HFFc6 (cell line): ENCODE measurements around the gene PCGF3. TPM values are rescaled to one million over a fixed set of nuclear protein-coding genes. Genes with fewer than 3 reads are reported as not detected.
"Not testable (repeated sequence)": the region's sequence is repeated elsewhere in the genome, so short reads cannot be mapped to it uniquely, and the experiment has no call there.

ENCODE experiments used
- DNase-seq: peaks from one replicate; pipeline ENCODE4 v3.0.0-alpha.2; 2018
- H3K27ac Mint-ChIP-seq: 2 replicates; pipeline ENCODE4 v1.8.0; 2020; ENCODE audit warnings: mild to moderate bottlenecking, mixed read lengths
- H3K27me3 Mint-ChIP-seq: 2 replicates; pipeline ENCODE4 v1.8.0; 2021; ENCODE audit warnings: mild to moderate bottlenecking, moderate library complexity, mixed read lengths; ENCODE audit not compliant: insufficient read depth
- H3K36me3 Mint-ChIP-seq: 2 replicates; pipeline ENCODE4 v1.8.0; 2021; ENCODE audit warnings: low read depth, mixed read lengths
- H3K4me1 Mint-ChIP-seq: 2 replicates; pipeline ENCODE4 v1.8.0; 2020; ENCODE audit warnings: low read depth, mixed read lengths
- H3K4me3 Mint-ChIP-seq: 2 replicates; pipeline ENCODE4 v1.8.0; 2020; ENCODE audit warnings: mild to moderate bottlenecking, moderate library complexity, mixed read lengths
- H3K9me3 Mint-ChIP-seq: 2 replicates; pipeline ENCODE4 v1.8.0; 2020; ENCODE audit warnings: mild to moderate bottlenecking, mixed read lengths
- CTCF ChIP-seq: fragments of 200-600 bp; sonication (generic); IDR thresholded peaks from 2 replicates; pipeline ENCODE4 v1.5.0; 2021; ENCODE audit warnings: antibody characterized with exemption, mild to moderate bottlenecking
- total RNA-seq, 6 experiments: library from RNA; stranded (reverse); fragmentation: NEBNext Ultra II Directional; extraction: Animal tissue kit (Norgen Biotek cat#: 25700); gene quantifications; 2 replicates in 1 of 6; 3 replicates in 5 of 6; pipeline ENCODE4 v1.2.3, GENCODE V29; 2021

The PCGF3 gene
- total RNA-seq, 6 experiments from 2014 or later = 28.5 to 34.5 (median 30.2) TPM

- no peaks in the 10 kb centered on the region for H3K27me3 Mint-ChIP-seq
- peaks cover 30% of the 10 kb centered on the region for H3K36me3 Mint-ChIP-seq
- H3K4me1 Mint-ChIP-seq = no peaks in the 10 kb centered on the region
- H3K27ac Mint-ChIP-seq = no peak overlapping the region
- peaks cover 5% of the 10 kb centered on the region for H3K9me3 Mint-ChIP-seq
- no peak for TF ChIP-seq CTCF
- no peak for DNase-seq
- no peak overlapping the region for H3K4me3 Mint-ChIP-seq
Measured at GRCh38 chr4:733631-733980, 28.0 kb downstream of the PCGF3 start.

- Mint-ChIP-seq H3K36me3 (peaks cover 30% of the 10 kb centered on the region), H3K27ac (no peak overlapping the region)
Measured at GRCh38 chr4:734075-734474, 28.4 kb downstream of the PCGF3 start.

GRCh38 chr4:734951-735350 lies 29.3 kb downstream of the PCGF3 start:
- Mint-ChIP-seq H3K36me3 (peaks cover 30% of the 10 kb centered on the region), H3K27me3 (no peaks in the 10 kb centered on the region; the same call in 1 of the 2 replicates), H3K4me3 (no peak overlapping the region), H3K4me1 (no peaks in the 10 kb centered on the region), H3K9me3 (peaks cover 5% of the 10 kb centered on the region), H3K27ac (no peak overlapping the region)
- no peak for TF ChIP-seq CTCF
- no peak for DNase-seq

More at GRCh38 chr4:734075-734474, 28.4 kb downstream of the PCGF3 start:
- no peaks in the 10 kb centered on the region for H3K4me1 Mint-ChIP-seq
- no peak for TF ChIP-seq CTCF
- H3K4me3 Mint-ChIP-seq = no peak overlapping the region
- H3K9me3 Mint-ChIP-seq = peaks cover 5% of the 10 kb centered on the region
- no peaks in the 10 kb centered on the region; the same call in 1 of the 2 replicates for H3K27me3 Mint-ChIP-seq
- no peak for DNase-seq

GRCh38 chr4:735583-735982 lies 30.0 kb downstream of the PCGF3 start:
- Mint-ChIP-seq H3K27me3 (no peaks in the 10 kb centered on the region; the same call in 1 of the 2 replicates), H3K9me3 (peaks cover 3% of the 10 kb centered on the region), H3K36me3 (peaks cover 27% of the 10 kb centered on the region), H3K27ac (no peak overlapping the region), H3K4me1 (no peaks in the 10 kb centered on the region), H3K4me3 (no peak overlapping the region)
- TF ChIP-seq CTCF = no peak
- no peak for DNase-seq

GRCh38 chr4:736561-736960 lies 30.9 kb downstream of the PCGF3 start:
- not testable (repeated sequence) for DNase-seq, H3K4me3 Mint-ChIP-seq, H3K9me3 Mint-ChIP-seq, H3K4me1 Mint-ChIP-seq, H3K27me3 Mint-ChIP-seq, H3K27ac Mint-ChIP-seq
- peaks cover 23% of the 10 kb centered on the region for H3K36me3 Mint-ChIP-seq

GRCh38 chr4:738781-739280 lies 33.2 kb downstream of the PCGF3 start:
- Mint-ChIP-seq H3K4me3 (no peak overlapping the region), H3K27ac (no peak overlapping the region), H3K27me3 (peaks cover 5% of the 10 kb centered on the region), H3K4me1 (peaks cover 6% of the 10 kb centered on the region; the same call in 1 of the 2 replicates), H3K36me3 (peaks cover 25% of the 10 kb centered on the region), H3K9me3 (peaks cover 2% of the 10 kb centered on the region)
- DNase-seq = no peak
- no peak for TF ChIP-seq CTCF
